ENCODE data around the gene HYKK. TPM values are rescaled to one million over a fixed set of nuclear protein-coding genes. Genes with fewer than 3 reads are reported as not detected.

HYKK gene
- total and polyA plus RNA-seq, 2 of the 13 experiments (the other 11 are each of a cell fraction or from before 2014, with no cell fraction given) = 3.5 to 5.4 TPM

DNA sequence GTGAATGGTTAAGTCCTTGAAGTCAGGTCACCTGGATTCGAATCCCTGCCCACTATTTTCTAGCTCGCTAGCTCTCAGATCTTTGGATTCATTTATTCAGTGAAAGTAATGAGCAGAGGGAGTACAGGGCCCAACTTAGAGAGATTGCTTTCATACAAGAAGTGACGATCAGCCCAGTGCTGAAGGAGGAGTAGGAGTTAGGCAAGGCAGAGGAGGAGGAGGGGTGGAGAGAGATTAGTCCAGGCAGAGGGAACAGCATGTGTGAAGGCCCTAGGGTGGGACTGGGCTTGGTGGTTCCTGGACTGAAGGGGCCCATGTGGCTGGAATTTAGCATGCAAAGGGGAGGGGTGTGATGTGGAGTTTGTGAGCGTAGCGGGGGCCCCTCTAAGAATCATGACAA, 54.1 kb downstream of the HYKK start (continued):
- no peak for TF ChIP-seq TBX3 (IDR thresholded peaks at IDR 0.05; ENCODE audit: borderline replicate concordance)
- TF ChIP-seq, protein P1, sequence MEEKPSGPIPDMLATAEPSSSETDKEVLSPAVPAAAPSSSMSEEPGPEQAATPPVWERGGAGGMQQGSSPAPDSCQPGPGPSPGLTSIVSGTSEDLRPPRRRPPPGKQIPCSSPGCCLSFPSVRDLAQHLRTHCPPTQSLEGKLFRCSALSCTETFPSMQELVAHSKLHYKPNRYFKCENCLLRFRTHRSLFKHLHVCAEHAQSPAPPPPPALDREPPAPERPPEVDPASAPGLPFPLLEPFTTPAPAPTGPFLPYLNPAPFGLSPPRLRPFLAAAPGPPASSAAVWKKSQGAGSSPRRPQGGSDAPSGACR (CRISPR knock-in tag; IDR thresholded peaks at IDR 0.05) = no peak
- TF ChIP-seq ZNF605 (CRISPR knock-in tag; IDR thresholded peaks at IDR 0.05) = no peak

DNA sequence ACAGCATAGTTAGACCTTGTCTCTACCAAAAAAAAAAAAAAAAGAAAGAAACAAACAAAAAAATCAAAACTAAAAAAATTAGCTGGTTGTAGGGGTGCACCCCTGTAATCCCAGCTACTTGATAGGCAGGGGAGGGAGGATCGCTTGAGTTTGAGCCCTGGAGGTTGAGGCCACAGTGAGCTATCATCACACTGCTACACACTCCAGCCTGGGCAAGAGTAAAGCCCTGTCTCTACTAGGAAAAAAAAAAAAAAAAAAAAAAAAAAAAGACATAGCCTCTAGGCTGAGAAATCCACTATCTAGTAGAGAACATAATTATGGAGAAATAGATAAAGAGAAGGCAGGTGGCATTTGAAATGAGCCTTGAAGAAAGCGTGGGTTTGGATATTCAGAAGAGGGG, 55.7 kb downstream of the HYKK start:
- FAIRE-seq = no peak
- H3K4me2 ChIP-seq (ENCODE audit: low read depth, low read length) = no peak overlapping the region
- no peaks in the 10 kb centered on the region for H3K9me3 ChIP-seq (ENCODE audit: low read length)
- no peak for ATAC-seq
- in situ Hi-C loops (cut with HindIII; ENCODE audit: extremely low pct_ligation_motif_present, low pct_unique_long_range_greater_than_20kb) = no loop called here
- no peaks in the 10 kb centered on the region for H3K36me3 ChIP-seq (replicated peaks in 1 of 2; ENCODE audit: control insufficient read depth in 1 of 2, insufficient read depth in 2 of 2, low read length in 2 of 2)
- intact Hi-C loops (cut with micrococcal nuclease; ENCODE audit: unreplicated experiment) = loop anchor here (10.0 kb wide), 2 partner anchors 58 to 258 kb away; partner anchors contain the start of gene HYKK
- ChIA-PET POLR2A (interaction anchor here (0.6 to 0.7 kb wide), 2 partner anchors 17 to 431 kb away, joined by 3 to 4 read pairs; no protein-coding TSS in a partner anchor), CTCF (ENCODE audit: low intra/inter-chr PET ratio, low total read pairs) (no interaction called here)
- DNase-seq (ENCODE audit: low spot score) = no peak
- BruUV-seq (replicated peaks) = no TSS peak
- no peaks in the 10 kb centered on the region for H3K27me3 ChIP-seq (ENCODE audit: control insufficient read depth in 1 of 2, insufficient read depth in 2 of 2, low read length in 2 of 2)
- WGBS (ENCODE audit: low lambda C conversion rate) = 30% methylated on average over 2 of the region's 2 CpGs
- peaks cover 18% of the 10 kb centered on the region for H3K4me1 ChIP-seq (ENCODE audit: insufficient read depth, low read length)
- H3K4me3 ChIP-seq (replicated peaks in 1 of 3; ENCODE audit: insufficient read depth in 1 of 3, low read depth in 2 of 3, low read length in 3 of 3) = no peak overlapping the region
- no peak overlapping the region for H2AFZ ChIP-seq (ENCODE audit: low read length)
- H3K9ac ChIP-seq (ENCODE audit: insufficient read depth, low read depth, low read length) = no peak overlapping the region
- no peaks in the 10 kb centered on the region for H3K79me2 ChIP-seq (ENCODE audit: insufficient read depth, low read length)
- no peaks in the 10 kb centered on the region for H4K20me1 ChIP-seq (ENCODE audit: insufficient read depth, low read length)
- H3K27ac ChIP-seq (ENCODE audit: extremely low read length, insufficient read depth, low read length) = no peak overlapping the region
- TF ChIP-seq, protein P2, sequence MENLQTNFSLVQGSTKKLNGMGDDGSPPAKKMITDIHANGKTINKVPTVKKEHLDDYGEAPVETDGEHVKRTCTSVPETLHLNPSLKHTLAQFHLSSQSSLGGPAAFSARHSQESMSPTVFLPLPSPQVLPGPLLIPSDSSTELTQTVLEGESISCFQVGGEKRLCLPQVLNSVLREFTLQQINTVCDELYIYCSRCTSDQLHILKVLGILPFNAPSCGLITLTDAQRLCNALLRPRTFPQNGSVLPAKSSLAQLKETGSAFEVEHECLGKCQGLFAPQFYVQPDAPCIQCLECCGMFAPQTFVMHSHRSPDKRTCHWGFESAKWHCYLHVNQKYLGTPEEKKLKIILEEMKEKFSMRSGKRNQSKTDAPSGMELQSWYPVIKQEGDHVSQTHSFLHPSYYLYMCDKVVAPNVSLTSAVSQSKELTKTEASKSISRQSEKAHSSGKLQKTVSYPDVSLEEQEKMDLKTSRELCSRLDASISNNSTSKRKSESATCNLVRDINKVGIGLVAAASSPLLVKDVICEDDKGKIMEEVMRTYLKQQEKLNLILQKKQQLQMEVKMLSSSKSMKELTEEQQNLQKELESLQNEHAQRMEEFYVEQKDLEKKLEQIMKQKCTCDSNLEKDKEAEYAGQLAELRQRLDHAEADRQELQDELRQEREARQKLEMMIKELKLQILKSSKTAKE (CRISPR knock-in tag; IDR thresholded peaks at IDR 0.05; ENCODE audit: borderline replicate concordance) = no peak
- TF ChIP-seq, protein P3, sequence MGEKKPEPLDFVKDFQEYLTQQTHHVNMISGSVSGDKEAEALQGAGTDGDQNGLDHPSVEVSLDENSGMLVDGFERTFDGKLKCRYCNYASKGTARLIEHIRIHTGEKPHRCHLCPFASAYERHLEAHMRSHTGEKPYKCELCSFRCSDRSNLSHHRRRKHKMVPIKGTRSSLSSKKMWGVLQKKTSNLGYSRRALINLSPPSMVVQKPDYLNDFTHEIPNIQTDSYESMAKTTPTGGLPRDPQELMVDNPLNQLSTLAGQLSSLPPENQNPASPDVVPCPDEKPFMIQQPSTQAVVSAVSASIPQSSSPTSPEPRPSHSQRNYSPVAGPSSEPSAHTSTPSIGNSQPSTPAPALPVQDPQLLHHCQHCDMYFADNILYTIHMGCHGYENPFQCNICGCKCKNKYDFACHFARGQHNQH (CRISPR knock-in tag; IDR thresholded peaks at IDR 0.05) = no peak
- TF ChIP-seq, protein P1 (CRISPR knock-in tag; IDR thresholded peaks at IDR 0.05) = no peak
- TF ChIP-seq RBM22 (optimal IDR thresholded peaks at IDR 0.05; ENCODE audit: low read length) (no peak), ZNF274 (CRISPR knock-in tag; IDR thresholded peaks at IDR 0.05) (no peak), CCDC6 (CRISPR knock-in tag; IDR thresholded peaks at IDR 0.05) (no peak), KDM4B (CRISPR knock-in tag; IDR thresholded peaks at IDR 0.05) (no peak)
- TF ChIP-seq, protein P4, sequence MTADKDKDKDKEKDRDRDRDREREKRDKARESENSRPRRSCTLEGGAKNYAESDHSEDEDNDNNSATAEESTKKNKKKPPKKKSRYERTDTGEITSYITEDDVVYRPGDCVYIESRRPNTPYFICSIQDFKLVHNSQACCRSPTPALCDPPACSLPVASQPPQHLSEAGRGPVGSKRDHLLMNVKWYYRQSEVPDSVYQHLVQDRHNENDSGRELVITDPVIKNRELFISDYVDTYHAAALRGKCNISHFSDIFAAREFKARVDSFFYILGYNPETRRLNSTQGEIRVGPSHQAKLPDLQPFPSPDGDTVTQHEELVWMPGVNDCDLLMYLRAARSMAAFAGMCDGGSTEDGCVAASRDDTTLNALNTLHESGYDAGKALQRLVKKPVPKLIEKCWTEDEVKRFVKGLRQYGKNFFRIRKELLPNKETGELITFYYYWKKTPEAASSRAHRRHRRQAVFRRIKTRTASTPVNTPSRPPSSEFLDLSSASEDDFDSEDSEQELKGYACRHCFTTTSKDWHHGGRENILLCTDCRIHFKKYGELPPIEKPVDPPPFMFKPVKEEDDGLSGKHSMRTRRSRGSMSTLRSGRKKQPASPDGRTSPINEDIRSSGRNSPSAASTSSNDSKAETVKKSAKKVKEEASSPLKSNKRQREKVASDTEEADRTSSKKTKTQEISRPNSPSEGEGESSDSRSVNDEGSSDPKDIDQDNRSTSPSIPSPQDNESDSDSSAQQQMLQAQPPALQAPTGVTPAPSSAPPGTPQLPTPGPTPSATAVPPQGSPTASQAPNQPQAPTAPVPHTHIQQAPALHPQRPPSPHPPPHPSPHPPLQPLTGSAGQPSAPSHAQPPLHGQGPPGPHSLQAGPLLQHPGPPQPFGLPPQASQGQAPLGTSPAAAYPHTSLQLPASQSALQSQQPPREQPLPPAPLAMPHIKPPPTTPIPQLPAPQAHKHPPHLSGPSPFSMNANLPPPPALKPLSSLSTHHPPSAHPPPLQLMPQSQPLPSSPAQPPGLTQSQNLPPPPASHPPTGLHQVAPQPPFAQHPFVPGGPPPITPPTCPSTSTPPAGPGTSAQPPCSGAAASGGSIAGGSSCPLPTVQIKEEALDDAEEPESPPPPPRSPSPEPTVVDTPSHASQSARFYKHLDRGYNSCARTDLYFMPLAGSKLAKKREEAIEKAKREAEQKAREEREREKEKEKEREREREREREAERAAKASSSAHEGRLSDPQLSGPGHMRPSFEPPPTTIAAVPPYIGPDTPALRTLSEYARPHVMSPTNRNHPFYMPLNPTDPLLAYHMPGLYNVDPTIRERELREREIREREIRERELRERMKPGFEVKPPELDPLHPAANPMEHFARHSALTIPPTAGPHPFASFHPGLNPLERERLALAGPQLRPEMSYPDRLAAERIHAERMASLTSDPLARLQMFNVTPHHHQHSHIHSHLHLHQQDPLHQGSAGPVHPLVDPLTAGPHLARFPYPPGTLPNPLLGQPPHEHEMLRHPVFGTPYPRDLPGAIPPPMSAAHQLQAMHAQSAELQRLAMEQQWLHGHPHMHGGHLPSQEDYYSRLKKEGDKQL (CRISPR knock-in tag; IDR thresholded peaks at IDR 0.05; ENCODE audit: low read depth) = no peak

All from HepG2 (cell line).